GM12875 (cell line): ENCODE results near the gene P2RX1.

Experiments used
- H3K4me3 ChIP-seq: one replicate; pipeline ENCODE4 v1.5.1; 2011; ENCODE audit warnings: low read depth, low read length, control low read depth
- CTCF ChIP-seq: IDR thresholded peaks from 2 replicates; pipeline ENCODE4 v1.5.1; 2011; ENCODE audit warnings: low read depth, mild to moderate bottlenecking, control low read depth, inconsistent platforms, low read length, moderate library complexity, borderline replicate concordance; ENCODE audit not compliant: insufficient read depth

Gene P2RX1

GRCh38 chr17:3944485-3945388 is 28.5 kb upstream of the P2RX1 start:
- TF ChIP-seq CTCF = no peak
- no peak overlapping the region for H3K4me3 ChIP-seq

- TF ChIP-seq CTCF = no peak
- no peak overlapping the region for H3K4me3 ChIP-seq
These were observed 27.1 kb upstream of the P2RX1 start for GRCh38 chr17:3943240-3943891.

- TF ChIP-seq CTCF = no peak
- H3K4me3 ChIP-seq = no peak overlapping the region
These were observed 24.9 kb upstream of the P2RX1 start for GRCh38 chr17:3940965-3941698.

GRCh38 chr17:3937359-3937758 is 21.1 kb upstream of the P2RX1 start:
- H3K4me3 ChIP-seq = no peak overlapping the region
- no peak for TF ChIP-seq CTCF

- no peak for TF ChIP-seq CTCF
- no peak overlapping the region for H3K4me3 ChIP-seq
These were observed 19.6 kb upstream of the P2RX1 start for GRCh38 chr17:3935825-3936355.

- H3K4me3 ChIP-seq = no peak overlapping the region
- peak; percentile 60 for TF ChIP-seq CTCF
These were observed 18.9 kb upstream of the P2RX1 start for GRCh38 chr17:3935140-3935542.
